ENCODE measurements around the gene AJUBA. TPM values are rescaled to one million over a fixed set of nuclear protein-coding genes. Genes with fewer than 3 reads are reported as not detected.

Gene AJUBA
- total RNA-seq, 1 donor from 2014 or later: 0.34 TPM

GRCh38 chr14:23024612-23025075 is 42.3 kb upstream of the AJUBA start:
- Mint-ChIP-seq H3K27ac (ENCODE audit: unreplicated experiment) (peak overlapping the region; percentile 100), H3K4me1 (ENCODE audit: low read depth, unreplicated experiment) (peaks cover 61% of the 10 kb centered on the region), H3K36me3 (ENCODE audit: unreplicated experiment) (no peaks in the 10 kb centered on the region), H3K9me3 (ENCODE audit: unreplicated experiment) (peaks cover 22% of the 10 kb centered on the region), H3K4me3 (ENCODE audit: unreplicated experiment) (peak overlapping the region; percentile 84), H3K27me3 (ENCODE audit: unreplicated experiment) (peaks cover 7% of the 10 kb centered on the region)
- TF ChIP-seq, protein P1, sequence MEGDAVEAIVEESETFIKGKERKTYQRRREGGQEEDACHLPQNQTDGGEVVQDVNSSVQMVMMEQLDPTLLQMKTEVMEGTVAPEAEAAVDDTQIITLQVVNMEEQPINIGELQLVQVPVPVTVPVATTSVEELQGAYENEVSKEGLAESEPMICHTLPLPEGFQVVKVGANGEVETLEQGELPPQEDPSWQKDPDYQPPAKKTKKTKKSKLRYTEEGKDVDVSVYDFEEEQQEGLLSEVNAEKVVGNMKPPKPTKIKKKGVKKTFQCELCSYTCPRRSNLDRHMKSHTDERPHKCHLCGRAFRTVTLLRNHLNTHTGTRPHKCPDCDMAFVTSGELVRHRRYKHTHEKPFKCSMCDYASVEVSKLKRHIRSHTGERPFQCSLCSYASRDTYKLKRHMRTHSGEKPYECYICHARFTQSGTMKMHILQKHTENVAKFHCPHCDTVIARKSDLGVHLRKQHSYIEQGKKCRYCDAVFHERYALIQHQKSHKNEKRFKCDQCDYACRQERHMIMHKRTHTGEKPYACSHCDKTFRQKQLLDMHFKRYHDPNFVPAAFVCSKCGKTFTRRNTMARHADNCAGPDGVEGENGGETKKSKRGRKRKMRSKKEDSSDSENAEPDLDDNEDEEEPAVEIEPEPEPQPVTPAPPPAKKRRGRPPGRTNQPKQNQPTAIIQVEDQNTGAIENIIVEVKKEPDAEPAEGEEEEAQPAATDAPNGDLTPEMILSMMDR (IDR thresholded peaks at IDR 0.05; ENCODE audit: partially characterized antibody, unreplicated experiment): no peak
- DNase-seq: peak; percentile 56

GRCh38 chr14:23023795-23024152 is 41.4 kb upstream of the AJUBA start:
- DNase-seq: no peak
- Mint-ChIP-seq H3K4me3 (ENCODE audit: unreplicated experiment) (peak overlapping the region; percentile 84), H3K27me3 (ENCODE audit: unreplicated experiment) (peaks cover 7% of the 10 kb centered on the region), H3K36me3 (ENCODE audit: unreplicated experiment) (no peaks in the 10 kb centered on the region), H3K9me3 (ENCODE audit: unreplicated experiment) (peaks cover 20% of the 10 kb centered on the region), H3K4me1 (ENCODE audit: low read depth, unreplicated experiment) (peaks cover 58% of the 10 kb centered on the region), H3K27ac (ENCODE audit: unreplicated experiment) (peak overlapping the region; percentile 100)
- TF ChIP-seq, protein P1 (IDR thresholded peaks at IDR 0.05; ENCODE audit: partially characterized antibody, unreplicated experiment): no peak

GRCh38 chr14:23023022-23023794 is 40.9 kb upstream of the AJUBA start:
- Mint-ChIP-seq H3K36me3 (ENCODE audit: unreplicated experiment) (no peaks in the 10 kb centered on the region), H3K27ac (ENCODE audit: unreplicated experiment) (peak overlapping the region; percentile 100), H3K4me1 (ENCODE audit: low read depth, unreplicated experiment) (peaks cover 55% of the 10 kb centered on the region), H3K4me3 (ENCODE audit: unreplicated experiment) (peak overlapping the region; percentile 84), H3K9me3 (ENCODE audit: unreplicated experiment) (peaks cover 20% of the 10 kb centered on the region), H3K27me3 (ENCODE audit: unreplicated experiment) (peaks cover 7% of the 10 kb centered on the region)
- DNase-seq: no peak
- TF ChIP-seq, protein P1 (IDR thresholded peaks at IDR 0.05; ENCODE audit: partially characterized antibody, unreplicated experiment): no peak

DNA sequence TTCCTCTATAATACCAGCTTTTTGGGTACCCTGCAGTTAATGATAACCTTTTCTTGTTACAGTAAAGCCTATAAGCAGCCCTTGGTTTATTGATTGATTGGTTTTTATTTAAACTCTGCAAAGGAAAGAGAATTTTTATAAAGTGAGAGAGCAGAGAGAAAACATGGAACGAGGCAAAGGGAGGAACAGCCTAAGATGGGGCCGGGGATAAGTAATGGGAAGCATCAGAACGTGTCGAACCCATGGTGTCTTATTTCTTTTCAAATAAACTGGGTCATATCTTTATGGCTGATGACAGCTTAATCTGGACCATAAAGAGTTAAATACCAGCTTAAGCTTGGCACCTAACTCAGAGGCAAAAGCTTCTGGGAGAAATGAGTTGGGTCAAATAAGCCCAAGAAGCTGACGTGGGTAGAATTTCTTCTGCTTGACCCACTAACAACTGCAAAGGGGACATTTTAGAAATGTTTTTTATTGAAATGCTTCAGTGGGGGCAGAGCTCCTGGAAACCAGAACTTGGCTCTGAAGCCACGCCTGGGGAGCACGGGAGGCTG is 39.6 kb upstream of the AJUBA start:
- Mint-ChIP-seq H3K4me3 (ENCODE audit: unreplicated experiment) (peak overlapping the region; percentile 74), H3K36me3 (ENCODE audit: unreplicated experiment) (no peaks in the 10 kb centered on the region), H3K9me3 (ENCODE audit: unreplicated experiment) (peaks cover 20% of the 10 kb centered on the region), H3K27ac (ENCODE audit: unreplicated experiment) (peak overlapping the region; percentile 98), H3K4me1 (ENCODE audit: low read depth, unreplicated experiment) (peaks cover 53% of the 10 kb centered on the region), H3K27me3 (ENCODE audit: unreplicated experiment) (peaks cover 7% of the 10 kb centered on the region)
- TF ChIP-seq, protein P1 (IDR thresholded peaks at IDR 0.05; ENCODE audit: partially characterized antibody, unreplicated experiment): no peak
- no peak for DNase-seq

- Mint-ChIP-seq H3K4me3 (ENCODE audit: unreplicated experiment) (peak overlapping the region; percentile 74), H3K36me3 (ENCODE audit: unreplicated experiment) (no peaks in the 10 kb centered on the region), H3K9me3 (ENCODE audit: unreplicated experiment) (peaks cover 20% of the 10 kb centered on the region), H3K4me1 (ENCODE audit: low read depth, unreplicated experiment) (peaks cover 53% of the 10 kb centered on the region), H3K27me3 (ENCODE audit: unreplicated experiment) (peaks cover 7% of the 10 kb centered on the region), H3K27ac (ENCODE audit: unreplicated experiment) (peak overlapping the region; percentile 98)
- DNase-seq: no peak
- TF ChIP-seq, protein P1 (IDR thresholded peaks at IDR 0.05; ENCODE audit: partially characterized antibody, unreplicated experiment): no peak
Observed at GRCh38 chr14:23021434-23021833, 39.1 kb upstream of the AJUBA start.

All from glutamatergic neuron (in vitro differentiated cells).